ENCODE measurements around the gene LMBRD1.

GRCh38 chr6:69632932-69633331 is 163.9 kb downstream of the LMBRD1 start:
- TF ChIP-seq EZH2 (IDR thresholded peaks at IDR 0.05) (no peak), POLR2AphosphoS5 (IDR thresholded peaks at IDR 0.05; ENCODE audit: borderline replicate concordance, low read depth, low read length) (no peak)
